GOT3 (cell line): ENCODE data around the gene ACSF2.

Source experiments
- DNase-seq: peaks from one replicate; lab custom pipeline; 2025; ENCODE audit warnings: mixed read lengths; lab: John Stamatoyannopoulos, UW

The ACSF2 gene

GRCh38 chr17:50501054-50501453, 75.0 kb downstream of the ACSF2 start:
- no peak for DNase-seq

GRCh38 chr17:50502301-50502990, 76.4 kb downstream of the ACSF2 start:
- DNase-seq: no peak

GRCh38 chr17:50505591-50506130, 79.6 kb downstream of the ACSF2 start:
- DNase-seq: no peak

GRCh38 chr17:50506298-50506697, 80.3 kb downstream of the ACSF2 start:
- DNase-seq: no peak

- DNase-seq: peak; percentile 33
Measured at GRCh38 chr17:50507871-50508572, 82.0 kb downstream of the ACSF2 start, which contains the start of gene MYCBPAP. TSS of gene MYCBPAP (plus strand) at chr17:50508439. CDS start at chr17:50508675, 236 bp downstream.

GRCh38 chr17:50508573-50509460, 82.8 kb downstream of the ACSF2 start:
- DNase-seq: no peak

- no peak for DNase-seq
Measured at GRCh38 chr17:50511058-50511457, 85.0 kb downstream of the ACSF2 start.

GRCh38 chr17:50513495-50513894, 87.5 kb downstream of the ACSF2 start:
- no peak for DNase-seq

GRCh38 chr17:50514388-50514787, 88.4 kb downstream of the ACSF2 start:
- DNase-seq: no peak

GRCh38 chr17:50514936-50515702, 89.1 kb downstream of the ACSF2 start:
- DNase-seq: no peak

GRCh38 chr17:50517011-50517410, 91.0 kb downstream of the ACSF2 start:
- DNase-seq: no peak

- no peak for DNase-seq
Measured at GRCh38 chr17:50517504-50518383, 91.7 kb downstream of the ACSF2 start.

GRCh38 chr17:50518384-50519023, 92.5 kb downstream of the ACSF2 start:
- DNase-seq: no peak

- DNase-seq: no peak
Measured at GRCh38 chr17:50519141-50519834, 93.3 kb downstream of the ACSF2 start.

GRCh38 chr17:50520483-50520882, 94.5 kb downstream of the ACSF2 start:
- no peak for DNase-seq

- DNase-seq: no peak
Measured at GRCh38 chr17:50521514-50521913, 95.5 kb downstream of the ACSF2 start.

GRCh38 chr17:50522766-50523165, 96.7 kb downstream of the ACSF2 start:
- no peak for DNase-seq

- DNase-seq: no peak
Measured at GRCh38 chr17:50523208-50523607, 97.2 kb downstream of the ACSF2 start.
